Neural cell (in vitro differentiated cells): Measurements from ENCODE around the gene PRR5L.

Experiments used
- EP300 ChIP-seq: fragments of 450-650 bp; conservative IDR thresholded peaks from 2 replicates; pipeline ENCODE4 v1.6.1; 2014; ENCODE audit warnings: antibody characterized with exemption, mild to moderate bottlenecking, moderate library complexity; ENCODE audit not compliant: poor library complexity, severe bottlenecking
- EZH2 ChIP-seq: fragments of 200-600, 300-800 bp; shearing (Covaris generic), sonication (generic); IDR thresholded peaks from 2 replicates; pipeline ENCODE4 v1.6.1; 2014; ENCODE audit warnings: antibody characterized with exemption, low read length, borderline replicate concordance, mild to moderate bottlenecking; ENCODE audit not compliant: insufficient read depth, poor library complexity, severe bottlenecking
- POLR2AphosphoS5 ChIP-seq: IDR thresholded peaks from 2 replicates; pipeline ENCODE4 v1.6.1; 2012
- RAD21 ChIP-seq: fragments of 450-650 bp; conservative IDR thresholded peaks from 2 replicates; pipeline ENCODE4 v1.6.1; 2014; ENCODE audit warnings: antibody characterized with exemption, mild to moderate bottlenecking, moderate library complexity
- REST ChIP-seq: IDR thresholded peaks from 2 replicates; pipeline ENCODE4 v1.6.1; 2012; ENCODE audit warnings: borderline replicate concordance
- TAF1 ChIP-seq: IDR thresholded peaks from 2 replicates; pipeline ENCODE4 v1.6.1; 2012; ENCODE audit warnings: low read depth
- TF ChIP-seq, protein P1 (sequence below): fragments of 450-650 bp; IDR thresholded peaks from 2 replicates; pipeline ENCODE4 v1.5.1; 2014; ENCODE audit warnings: antibody characterized with exemption, mild to moderate bottlenecking, moderate library complexity; ENCODE audit not compliant: poor library complexity, severe bottlenecking

GRCh38 chr11:36394926-36395325, 98.8 kb downstream of the PRR5L start:
- TF ChIP-seq TAF1 = no peak
- no peak for TF ChIP-seq EZH2
- TF ChIP-seq, protein P1, sequence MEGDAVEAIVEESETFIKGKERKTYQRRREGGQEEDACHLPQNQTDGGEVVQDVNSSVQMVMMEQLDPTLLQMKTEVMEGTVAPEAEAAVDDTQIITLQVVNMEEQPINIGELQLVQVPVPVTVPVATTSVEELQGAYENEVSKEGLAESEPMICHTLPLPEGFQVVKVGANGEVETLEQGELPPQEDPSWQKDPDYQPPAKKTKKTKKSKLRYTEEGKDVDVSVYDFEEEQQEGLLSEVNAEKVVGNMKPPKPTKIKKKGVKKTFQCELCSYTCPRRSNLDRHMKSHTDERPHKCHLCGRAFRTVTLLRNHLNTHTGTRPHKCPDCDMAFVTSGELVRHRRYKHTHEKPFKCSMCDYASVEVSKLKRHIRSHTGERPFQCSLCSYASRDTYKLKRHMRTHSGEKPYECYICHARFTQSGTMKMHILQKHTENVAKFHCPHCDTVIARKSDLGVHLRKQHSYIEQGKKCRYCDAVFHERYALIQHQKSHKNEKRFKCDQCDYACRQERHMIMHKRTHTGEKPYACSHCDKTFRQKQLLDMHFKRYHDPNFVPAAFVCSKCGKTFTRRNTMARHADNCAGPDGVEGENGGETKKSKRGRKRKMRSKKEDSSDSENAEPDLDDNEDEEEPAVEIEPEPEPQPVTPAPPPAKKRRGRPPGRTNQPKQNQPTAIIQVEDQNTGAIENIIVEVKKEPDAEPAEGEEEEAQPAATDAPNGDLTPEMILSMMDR = no peak
- TF ChIP-seq POLR2AphosphoS5 = no peak
- no peak for TF ChIP-seq REST
- no peak for TF ChIP-seq RAD21
- no peak for TF ChIP-seq EP300
